Measurements from ENCODE around the gene CYTH4. TPM values are rescaled to one million over a fixed set of nuclear protein-coding genes. Genes with fewer than 3 reads are reported as not detected.

CYTH4 gene
- polyA plus RNA-seq, 1 donor (not counting 4 experiments of a cell fraction or from before 2014, with no cell fraction given) = 0.05 TPM

DNA sequence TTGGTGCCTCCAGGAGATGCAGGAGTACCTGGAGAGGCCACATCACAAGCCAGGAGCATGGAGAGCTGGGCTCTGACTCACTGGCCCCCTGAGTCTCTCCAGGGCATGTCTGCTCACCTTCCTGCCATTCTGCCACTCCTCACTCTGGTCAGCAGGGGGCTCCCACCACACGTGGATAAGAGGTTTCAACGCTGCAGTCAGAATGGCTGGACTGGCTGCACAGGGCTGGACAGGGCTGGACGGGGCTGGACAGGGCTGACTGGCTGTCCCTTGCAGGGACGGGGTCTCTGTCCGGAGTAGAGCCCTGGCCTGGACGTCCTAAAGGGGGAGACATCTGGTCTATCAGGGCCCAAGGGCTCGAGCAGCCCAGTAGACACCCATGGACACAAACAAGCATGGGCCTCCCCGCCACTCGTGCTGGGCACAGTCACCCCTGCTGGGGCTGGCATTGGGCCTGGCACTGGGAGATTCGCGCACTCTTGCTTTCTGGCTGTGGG is 34.6 kb downstream of the CYTH4 start:
- Histone ChIP-seq H3K27ac (ENCODE audit: control insufficient read depth, insufficient read depth, low read length) (no peak overlapping the region), H3K4me2 (ENCODE audit: control insufficient read depth, extremely low read depth, insufficient read depth, low read depth, low read length) (no peak overlapping the region), H3K36me3 (ENCODE audit: control insufficient read depth in 2 of 2, extremely low read depth in 1 of 2, insufficient read depth in 2 of 2, low read length in 2 of 2) (no peaks in the 10 kb centered on the region), H3K4me3 (ENCODE audit: control insufficient read depth in 2 of 3, extremely low read depth in 1 of 3, insufficient read depth in 2 of 3, low read depth in 1 of 3, low read length in 3 of 3) (no peak overlapping the region), H2AFZ (ENCODE audit: control insufficient read depth, low read length) (no peak overlapping the region), H3K27me3 (ENCODE audit: control insufficient read depth, extremely low read depth, insufficient read depth, low read length) (no peaks in the 10 kb centered on the region), H3K9ac (ENCODE audit: control insufficient read depth, extremely low read depth, insufficient read depth, low read length) (no peak overlapping the region), H3K79me2 (ENCODE audit: control insufficient read depth, insufficient read depth, low read length) (no peaks in the 10 kb centered on the region), H4K20me1 (ENCODE audit: control insufficient read depth, extremely low read depth, insufficient read depth, low read length) (no peaks in the 10 kb centered on the region), H3K4me1 (ENCODE audit: control insufficient read depth, extremely low read depth, insufficient read depth, low read length) (peaks cover 30% of the 10 kb centered on the region), H3K9me3 (ENCODE audit: control insufficient read depth, low read depth, low read length) (no peaks in the 10 kb centered on the region), H3K9me1 (ENCODE audit: control insufficient read depth, extremely low read depth, insufficient read depth, low read length) (no peaks in the 10 kb centered on the region)
- peak; percentile 91 for FAIRE-seq
- dilution Hi-C loops (cut with MboI; ENCODE audit: extremely low pct_ligation_motif_present, low sequenced_read_pairs) = no loop called here
- TF ChIP-seq EZH2 (IDR thresholded peaks at IDR 0.05; ENCODE audit: low read length) = no peak
- TF ChIP-seq, protein P1, sequence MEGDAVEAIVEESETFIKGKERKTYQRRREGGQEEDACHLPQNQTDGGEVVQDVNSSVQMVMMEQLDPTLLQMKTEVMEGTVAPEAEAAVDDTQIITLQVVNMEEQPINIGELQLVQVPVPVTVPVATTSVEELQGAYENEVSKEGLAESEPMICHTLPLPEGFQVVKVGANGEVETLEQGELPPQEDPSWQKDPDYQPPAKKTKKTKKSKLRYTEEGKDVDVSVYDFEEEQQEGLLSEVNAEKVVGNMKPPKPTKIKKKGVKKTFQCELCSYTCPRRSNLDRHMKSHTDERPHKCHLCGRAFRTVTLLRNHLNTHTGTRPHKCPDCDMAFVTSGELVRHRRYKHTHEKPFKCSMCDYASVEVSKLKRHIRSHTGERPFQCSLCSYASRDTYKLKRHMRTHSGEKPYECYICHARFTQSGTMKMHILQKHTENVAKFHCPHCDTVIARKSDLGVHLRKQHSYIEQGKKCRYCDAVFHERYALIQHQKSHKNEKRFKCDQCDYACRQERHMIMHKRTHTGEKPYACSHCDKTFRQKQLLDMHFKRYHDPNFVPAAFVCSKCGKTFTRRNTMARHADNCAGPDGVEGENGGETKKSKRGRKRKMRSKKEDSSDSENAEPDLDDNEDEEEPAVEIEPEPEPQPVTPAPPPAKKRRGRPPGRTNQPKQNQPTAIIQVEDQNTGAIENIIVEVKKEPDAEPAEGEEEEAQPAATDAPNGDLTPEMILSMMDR (optimal IDR thresholded peaks at IDR 0.05 in 1 of 3, IDR thresholded peaks at IDR 0.05 in 1 of 3, conservative IDR thresholded peaks at IDR 0.05 in 1 of 3; ENCODE audit: extremely low read depth in 1 of 3, insufficient read depth in 2 of 3, low read length in 3 of 3) = peak; percentile 87 to 99 (median 99)
- DNase-seq (ENCODE audit: low read depth, low spot score) = no peak

DNA sequence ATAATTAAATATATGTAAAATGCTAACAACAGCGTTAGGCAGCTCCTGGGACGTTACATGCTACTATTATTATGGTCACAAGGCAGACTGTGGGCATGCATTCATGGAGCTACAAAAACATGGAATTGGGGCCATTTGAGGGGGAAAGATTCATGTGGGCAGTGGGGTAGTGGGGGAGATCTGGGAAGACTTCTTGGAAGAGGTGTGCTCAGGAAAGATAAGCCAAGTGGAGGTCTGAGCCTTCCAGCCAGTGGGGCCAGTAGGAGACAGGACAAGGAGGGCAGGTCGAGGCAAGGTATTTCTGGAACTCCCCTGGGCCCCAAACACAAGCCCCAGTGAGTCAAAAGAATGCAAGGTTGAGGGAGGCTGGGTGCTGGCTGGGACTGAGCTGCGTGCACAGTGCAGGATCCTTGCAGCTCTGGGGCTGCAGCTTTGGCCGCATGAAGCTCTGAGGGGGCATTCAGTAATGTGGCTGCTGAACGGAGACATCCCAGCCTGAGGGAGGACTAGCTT is 35.4 kb downstream of the CYTH4 start:
- Histone ChIP-seq H3K4me3 (ENCODE audit: control insufficient read depth in 2 of 3, extremely low read depth in 1 of 3, insufficient read depth in 2 of 3, low read depth in 1 of 3, low read length in 3 of 3) (no peak overlapping the region), H3K9me1 (ENCODE audit: control insufficient read depth, extremely low read depth, insufficient read depth, low read length) (no peaks in the 10 kb centered on the region), H2AFZ (ENCODE audit: control insufficient read depth, low read length) (no peak overlapping the region), H3K36me3 (ENCODE audit: control insufficient read depth in 2 of 2, extremely low read depth in 1 of 2, insufficient read depth in 2 of 2, low read length in 2 of 2) (no peaks in the 10 kb centered on the region), H3K27ac (ENCODE audit: control insufficient read depth, insufficient read depth, low read length) (no peak overlapping the region), H3K9ac (ENCODE audit: control insufficient read depth, extremely low read depth, insufficient read depth, low read length) (no peak overlapping the region), H3K4me2 (ENCODE audit: control insufficient read depth, extremely low read depth, insufficient read depth, low read depth, low read length) (peak overlapping the region; percentile 22), H3K27me3 (ENCODE audit: control insufficient read depth, extremely low read depth, insufficient read depth, low read length) (no peaks in the 10 kb centered on the region), H4K20me1 (ENCODE audit: control insufficient read depth, extremely low read depth, insufficient read depth, low read length) (no peaks in the 10 kb centered on the region), H3K79me2 (ENCODE audit: control insufficient read depth, insufficient read depth, low read length) (no peaks in the 10 kb centered on the region), H3K4me1 (ENCODE audit: control insufficient read depth, extremely low read depth, insufficient read depth, low read length) (peaks cover 29% of the 10 kb centered on the region), H3K9me3 (ENCODE audit: control insufficient read depth, low read depth, low read length) (no peaks in the 10 kb centered on the region)
- DNase-seq (ENCODE audit: low read depth, low spot score) (no peak), FAIRE-seq (no peak)
- TF ChIP-seq, protein P1 (optimal IDR thresholded peaks at IDR 0.05 in 1 of 3, IDR thresholded peaks at IDR 0.05 in 1 of 3, conservative IDR thresholded peaks at IDR 0.05 in 1 of 3; ENCODE audit: extremely low read depth in 1 of 3, insufficient read depth in 2 of 3, low read length in 3 of 3) = no peak
- dilution Hi-C loops (cut with MboI; ENCODE audit: extremely low pct_ligation_motif_present, low sequenced_read_pairs) = no loop called here
